ENCODE measurements around the gene DENND6B.
"Not testable (repeated sequence)": the region's sequence is repeated elsewhere in the genome, so short reads cannot be mapped to it uniquely, and the experiment has no call there.

The DENND6B gene

GRCh38 chr22:50325444-50326224 lies 1.2 kb downstream of the DENND6B start:
- no CpG with 5 or more reads among the region's 19 CpGs for WGBS (ENCODE audit: extremely low coverage, insufficient coverage, low lambda C conversion rate)
- Histone ChIP-seq H3K4me3 (ENCODE audit: low read length) (no peak overlapping the region), H3K4me2 (ENCODE audit: low read length) (no peak overlapping the region)

DNA sequence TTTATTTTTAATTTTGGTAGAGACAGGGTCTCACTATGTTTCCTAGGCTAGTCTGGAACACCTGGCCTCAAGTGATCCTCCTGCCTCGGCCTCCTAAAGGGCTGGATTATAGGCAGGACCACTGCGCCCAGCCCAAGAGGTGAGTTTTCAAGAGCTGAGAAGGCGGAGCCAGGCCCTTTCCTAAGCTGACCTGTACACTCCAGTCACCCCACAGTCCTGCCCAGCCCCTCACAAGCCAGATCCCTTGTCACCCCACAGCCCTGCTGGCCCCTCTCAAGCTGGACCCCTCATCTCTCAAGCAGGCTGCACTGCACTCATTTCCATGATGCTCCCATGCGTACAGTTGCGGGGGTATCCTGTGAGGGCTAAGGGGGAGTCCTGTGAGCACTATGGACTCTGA lies 2.9 kb downstream of the DENND6B start:
- Histone ChIP-seq H3K79me1 (ENCODE audit: low read length) (no peaks in the 10 kb centered on the region), H4K5ac (ENCODE audit: low read length) (no peak overlapping the region), H3K4ac (ENCODE audit: low read depth, low read length) (no peak overlapping the region), H3K4me3 (ENCODE audit: low read length) (no peak overlapping the region), H3K9ac (ENCODE audit: low read length) (no peak overlapping the region), H3K4me1 (ENCODE audit: control insufficient read depth, low read depth, low read length) (peaks cover 1% of the 10 kb centered on the region), H4K8ac (ENCODE audit: low read depth, low read length) (no peak overlapping the region), H3K36me3 (ENCODE audit: control insufficient read depth, insufficient read depth, low read length) (no peaks in the 10 kb centered on the region), H3K23ac (ENCODE audit: low read length) (no peak overlapping the region), H2BK120ac (ENCODE audit: low read depth, low read length) (no peak overlapping the region), H3K79me2 (ENCODE audit: control insufficient read depth, insufficient read depth, low read length) (no peaks in the 10 kb centered on the region), H3K18ac (ENCODE audit: low read length) (no peak overlapping the region), H3K56ac (ENCODE audit: low read length) (no peak overlapping the region), H3K27ac (ENCODE audit: low read depth, low read length) (no peak overlapping the region), H3K4me2 (ENCODE audit: low read length) (no peak overlapping the region), H2BK5ac (ENCODE audit: low read length) (no peak overlapping the region), H2AK5ac (ENCODE audit: low read length) (no peak overlapping the region), H3K27me3 (ENCODE audit: insufficient read depth, low read length, poor library complexity) (no peaks in the 10 kb centered on the region), H2BK15ac (replicated peaks; ENCODE audit: low read depth) (no peak overlapping the region)
- no CpG with 5 or more reads among the region's 5 CpGs for WGBS (ENCODE audit: extremely low coverage, insufficient coverage, low lambda C conversion rate)
- DNase-seq = no peak

More at GRCh38 chr22:50325444-50326224, 1.2 kb downstream of the DENND6B start:
- H3K36me3 ChIP-seq (ENCODE audit: control insufficient read depth, insufficient read depth, low read length) = no peaks in the 10 kb centered on the region
- no peaks in the 10 kb centered on the region for H3K79me1 ChIP-seq (ENCODE audit: low read length)
- H3K23ac ChIP-seq (ENCODE audit: low read length) = no peak overlapping the region
- H4K8ac ChIP-seq (ENCODE audit: low read depth, low read length) = no peak overlapping the region
- H3K18ac ChIP-seq (ENCODE audit: low read length) = no peak overlapping the region
- H2BK5ac ChIP-seq (ENCODE audit: low read length) = no peak overlapping the region
- H3K56ac ChIP-seq (ENCODE audit: low read length) = no peak overlapping the region
- no peak overlapping the region for H2AK5ac ChIP-seq (ENCODE audit: low read length)
- DNase-seq = no peak
- H3K4ac ChIP-seq (ENCODE audit: low read depth, low read length) = no peak overlapping the region
- no peaks in the 10 kb centered on the region for H3K27me3 ChIP-seq (ENCODE audit: insufficient read depth, low read length, poor library complexity)
- no peak overlapping the region for H3K27ac ChIP-seq (ENCODE audit: low read depth, low read length)
- no peak overlapping the region for H2BK15ac ChIP-seq (replicated peaks; ENCODE audit: low read depth)
- H3K79me2 ChIP-seq (ENCODE audit: control insufficient read depth, insufficient read depth, low read length) = no peaks in the 10 kb centered on the region
- H3K9ac ChIP-seq (ENCODE audit: low read length) = no peak overlapping the region
- H3K4me1 ChIP-seq (ENCODE audit: control insufficient read depth, low read depth, low read length) = peaks cover 1% of the 10 kb centered on the region
- no peak overlapping the region for H2BK120ac ChIP-seq (ENCODE audit: low read depth, low read length)
- H4K5ac ChIP-seq (ENCODE audit: low read length) = no peak overlapping the region

DNA sequence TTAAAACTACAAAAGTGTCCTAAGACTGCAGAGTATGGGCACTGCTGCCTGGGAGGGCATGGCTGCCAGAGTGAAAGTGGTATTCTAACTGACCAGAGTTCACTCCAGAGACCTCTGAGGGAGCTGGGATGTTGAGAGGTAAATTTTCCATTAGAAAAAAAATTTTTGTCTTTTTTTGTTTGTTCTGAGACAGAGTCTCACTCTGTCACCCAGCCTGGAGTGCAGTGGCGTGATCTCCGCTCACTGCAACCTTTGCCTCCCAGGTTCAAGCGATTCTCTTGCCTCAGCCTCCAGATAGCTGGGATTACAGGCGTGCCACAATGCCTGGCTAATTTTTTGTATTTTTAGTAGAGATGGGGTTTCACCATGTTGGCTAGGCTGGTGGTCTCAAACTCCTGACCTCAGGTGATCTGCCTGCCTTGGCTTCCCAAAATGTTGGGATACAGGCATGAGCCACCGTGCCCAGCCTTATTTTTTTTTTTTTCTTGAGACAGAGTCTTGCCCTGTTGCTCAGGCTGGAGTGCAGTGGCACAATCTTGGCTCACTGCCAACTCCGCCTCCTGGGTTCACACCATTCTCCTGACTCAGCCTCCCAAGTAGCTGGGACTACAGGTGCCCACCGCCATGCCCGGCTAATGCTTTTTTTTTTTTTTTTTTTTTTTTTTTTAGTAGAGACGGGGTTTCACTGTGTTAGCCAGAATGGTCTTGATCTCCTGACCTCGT lies 4.3 kb downstream of the DENND6B start:
- not testable (repeated sequence) for H4K8ac ChIP-seq (ENCODE audit: low read depth, low read length); H3K23ac ChIP-seq (ENCODE audit: low read length); DNase-seq; H3K79me2 ChIP-seq (ENCODE audit: control insufficient read depth, insufficient read depth, low read length); H3K56ac ChIP-seq (ENCODE audit: low read length); H2AK5ac ChIP-seq (ENCODE audit: low read length); H3K27ac ChIP-seq (ENCODE audit: low read depth, low read length); H3K18ac ChIP-seq (ENCODE audit: low read length); H3K9ac ChIP-seq (ENCODE audit: low read length); H3K79me1 ChIP-seq (ENCODE audit: low read length); H2BK120ac ChIP-seq (ENCODE audit: low read depth, low read length); H3K4me3 ChIP-seq (ENCODE audit: low read length); H2BK5ac ChIP-seq (ENCODE audit: low read length); H4K5ac ChIP-seq (ENCODE audit: low read length); H3K4ac ChIP-seq (ENCODE audit: low read depth, low read length); H2BK15ac ChIP-seq (replicated peaks; ENCODE audit: low read depth); H3K4me1 ChIP-seq (ENCODE audit: control insufficient read depth, low read depth, low read length); H3K4me2 ChIP-seq (ENCODE audit: low read length); H3K36me3 ChIP-seq (ENCODE audit: control insufficient read depth, insufficient read depth, low read length); H3K27me3 ChIP-seq (ENCODE audit: insufficient read depth, low read length, poor library complexity)
- WGBS (ENCODE audit: extremely low coverage, insufficient coverage, low lambda C conversion rate) = no CpG with 5 or more reads among the region's 10 CpGs

DNA sequence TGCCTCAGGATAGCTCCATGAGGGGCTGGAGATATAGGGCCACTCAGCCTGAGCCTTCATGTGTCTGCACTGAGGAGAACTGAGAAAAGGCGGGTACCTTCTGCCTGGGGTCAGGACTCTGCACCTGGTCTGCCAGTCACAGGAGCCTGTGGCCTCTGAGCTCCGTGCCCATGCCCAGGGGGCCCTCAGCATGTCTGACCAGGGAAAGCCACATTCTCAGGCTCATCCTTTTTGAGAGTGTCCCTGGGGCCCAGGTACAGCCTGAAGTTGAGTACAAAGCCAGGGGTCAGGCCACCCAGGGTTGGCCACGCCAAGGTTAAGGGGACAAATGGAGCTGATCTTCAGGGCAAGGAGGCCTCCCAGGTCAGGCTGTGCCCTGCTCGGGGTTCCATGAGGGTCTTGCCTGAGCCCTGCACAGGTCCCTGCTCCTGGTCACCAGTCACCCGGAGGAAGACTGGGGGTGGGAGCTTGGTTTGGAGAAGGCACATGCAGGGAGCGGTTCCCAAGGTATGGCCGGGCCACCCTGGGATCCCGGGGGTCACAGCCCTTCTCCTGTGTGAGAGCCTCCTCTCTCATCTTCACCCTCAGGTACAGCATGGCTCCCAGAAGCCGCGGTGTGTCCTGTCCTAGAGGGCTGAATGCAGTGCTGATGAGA lies 6.0 kb downstream of the DENND6B start:
- no peak for DNase-seq
- H2BK120ac ChIP-seq (ENCODE audit: low read depth, low read length) = no peak overlapping the region
- no peak overlapping the region for H3K9ac ChIP-seq (ENCODE audit: low read length)
- H3K23ac ChIP-seq (ENCODE audit: low read length) = no peak overlapping the region
- no peaks in the 10 kb centered on the region for H3K36me3 ChIP-seq (ENCODE audit: control insufficient read depth, insufficient read depth, low read length)
- H3K4me1 ChIP-seq (ENCODE audit: control insufficient read depth, low read depth, low read length) = no peaks in the 10 kb centered on the region
- H3K79me1 ChIP-seq (ENCODE audit: low read length) = no peaks in the 10 kb centered on the region
- H3K4me3 ChIP-seq (ENCODE audit: low read length) = no peak overlapping the region
- no peak overlapping the region for H2BK15ac ChIP-seq (replicated peaks; ENCODE audit: low read depth)
- no peak overlapping the region for H4K8ac ChIP-seq (ENCODE audit: low read depth, low read length)
- no peaks in the 10 kb centered on the region for H3K27me3 ChIP-seq (ENCODE audit: insufficient read depth, low read length, poor library complexity)
- H2AK5ac ChIP-seq (ENCODE audit: low read length) = no peak overlapping the region
- H2BK5ac ChIP-seq (ENCODE audit: low read length) = no peak overlapping the region
- no peak overlapping the region for H4K5ac ChIP-seq (ENCODE audit: low read length)
- no peaks in the 10 kb centered on the region for H3K79me2 ChIP-seq (ENCODE audit: control insufficient read depth, insufficient read depth, low read length)
- WGBS (ENCODE audit: extremely low coverage, insufficient coverage, low lambda C conversion rate) = no CpG with 5 or more reads among the region's 10 CpGs
- H3K18ac ChIP-seq (ENCODE audit: low read length) = no peak overlapping the region
- no peak overlapping the region for H3K27ac ChIP-seq (ENCODE audit: low read depth, low read length)
- H3K4me2 ChIP-seq (ENCODE audit: low read length) = no peak overlapping the region
- H3K4ac ChIP-seq (ENCODE audit: low read depth, low read length) = no peak overlapping the region
- no peak overlapping the region for H3K56ac ChIP-seq (ENCODE audit: low read length)

- no peaks in the 10 kb centered on the region for H3K79me1 ChIP-seq (ENCODE audit: low read length)
- H3K36me3 ChIP-seq (ENCODE audit: control insufficient read depth, insufficient read depth, low read length) = no peaks in the 10 kb centered on the region
- no peaks in the 10 kb centered on the region for H3K79me2 ChIP-seq (ENCODE audit: control insufficient read depth, insufficient read depth, low read length)
- H3K4ac ChIP-seq (ENCODE audit: low read depth, low read length) = no peak overlapping the region
- H3K4me1 ChIP-seq (ENCODE audit: control insufficient read depth, low read depth, low read length) = no peaks in the 10 kb centered on the region
- H3K27me3 ChIP-seq (ENCODE audit: insufficient read depth, low read length, poor library complexity) = no peaks in the 10 kb centered on the region
- H4K5ac ChIP-seq (ENCODE audit: low read length) = no peak overlapping the region
- H3K4me3 ChIP-seq (ENCODE audit: low read length) = no peak overlapping the region
- H2AK5ac ChIP-seq (ENCODE audit: low read length) = no peak overlapping the region
- H3K9ac ChIP-seq (ENCODE audit: low read length) = no peak overlapping the region
- H2BK120ac ChIP-seq (ENCODE audit: low read depth, low read length) = no peak overlapping the region
- no peak overlapping the region for H3K27ac ChIP-seq (ENCODE audit: low read depth, low read length)
- no peak overlapping the region for H2BK5ac ChIP-seq (ENCODE audit: low read length)
- H3K23ac ChIP-seq (ENCODE audit: low read length) = no peak overlapping the region
- H3K18ac ChIP-seq (ENCODE audit: low read length) = no peak overlapping the region
- H3K4me2 ChIP-seq (ENCODE audit: low read length) = no peak overlapping the region
- no peak overlapping the region for H4K8ac ChIP-seq (ENCODE audit: low read depth, low read length)
- DNase-seq = no peak
- H3K56ac ChIP-seq (ENCODE audit: low read length) = no peak overlapping the region
- WGBS (ENCODE audit: extremely low coverage, insufficient coverage, low lambda C conversion rate) = no CpG with 5 or more reads among the region's 8 CpGs
- H2BK15ac ChIP-seq (replicated peaks; ENCODE audit: low read depth) = no peak overlapping the region
These were observed 6.7 kb downstream of the DENND6B start for GRCh38 chr22:50320116-50320515.
